Measurements from ENCODE around the gene CMIP.

CMIP gene

DNA sequence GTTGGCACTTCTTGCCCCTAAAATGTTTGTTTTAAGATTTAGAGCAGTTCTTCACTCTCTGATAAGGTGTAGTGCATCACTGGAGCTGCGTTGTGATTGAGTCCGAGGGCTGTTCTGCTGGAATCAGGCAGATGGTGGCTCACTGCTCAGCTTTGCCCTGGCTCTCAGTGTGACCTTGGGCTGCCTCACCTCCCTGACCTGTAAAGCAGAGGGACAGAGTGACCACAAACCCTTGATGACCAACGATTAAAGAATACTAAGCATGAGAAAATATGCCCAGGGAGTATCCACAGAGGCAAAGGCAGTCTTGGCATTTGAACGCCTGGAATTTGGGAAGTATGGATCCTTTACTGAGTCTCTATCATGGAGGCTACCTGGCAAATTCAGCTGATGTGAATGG, 18.1 kb downstream of the CMIP start:
- DNase-seq (ENCODE audit: low spot score), result no peak

DNA sequence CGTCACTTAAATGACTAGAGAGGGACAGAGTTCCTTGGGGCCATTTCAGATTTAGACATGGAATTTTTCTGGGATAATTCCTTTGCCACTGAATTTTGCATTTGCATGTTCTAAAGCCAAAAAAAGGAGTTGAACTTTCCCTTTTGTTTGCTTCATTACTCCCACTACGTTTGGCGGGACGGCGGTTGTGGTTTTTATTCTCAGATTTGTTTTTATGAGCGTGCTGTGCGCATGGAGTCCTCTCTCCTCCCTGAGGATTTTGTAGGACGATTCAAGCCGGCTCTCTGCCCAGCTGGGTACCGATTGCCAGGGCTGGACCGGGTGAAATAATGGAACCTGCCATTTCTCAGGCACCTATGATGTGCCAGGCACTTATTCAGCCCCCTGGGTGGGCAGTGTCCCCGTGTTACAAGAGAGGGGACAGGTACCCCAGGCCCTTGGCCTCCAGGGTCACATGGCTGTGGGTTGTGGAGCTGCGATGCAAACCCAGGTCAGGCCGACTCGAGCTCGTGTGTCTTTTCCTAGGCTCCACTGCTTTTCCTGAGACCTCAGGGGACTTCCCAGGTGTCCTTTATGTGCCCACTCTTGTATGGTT, 18.8 kb downstream of the CMIP start:
- DNase-seq (ENCODE audit: low spot score), result no peak

DNA sequence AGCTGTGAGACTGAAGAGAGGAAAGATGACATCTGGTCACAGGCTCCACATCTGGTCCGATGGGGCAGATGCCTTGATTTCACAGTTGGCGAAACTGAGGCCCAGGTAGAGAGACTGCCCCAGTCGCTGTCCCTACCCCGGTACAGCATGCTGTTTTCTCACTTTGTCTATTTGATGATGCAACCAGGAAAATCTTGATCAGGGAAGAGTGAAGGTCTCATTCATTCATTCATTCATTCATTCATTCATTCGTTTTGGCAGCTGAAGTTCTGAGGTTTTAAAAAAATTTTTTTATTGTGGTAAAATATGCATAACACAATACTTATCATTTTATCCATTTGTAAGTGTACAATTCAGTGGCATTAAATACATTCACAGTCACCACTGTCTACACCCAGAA, 19.7 kb downstream of the CMIP start:
- DNase-seq (ENCODE audit: low spot score), result no peak

DNA sequence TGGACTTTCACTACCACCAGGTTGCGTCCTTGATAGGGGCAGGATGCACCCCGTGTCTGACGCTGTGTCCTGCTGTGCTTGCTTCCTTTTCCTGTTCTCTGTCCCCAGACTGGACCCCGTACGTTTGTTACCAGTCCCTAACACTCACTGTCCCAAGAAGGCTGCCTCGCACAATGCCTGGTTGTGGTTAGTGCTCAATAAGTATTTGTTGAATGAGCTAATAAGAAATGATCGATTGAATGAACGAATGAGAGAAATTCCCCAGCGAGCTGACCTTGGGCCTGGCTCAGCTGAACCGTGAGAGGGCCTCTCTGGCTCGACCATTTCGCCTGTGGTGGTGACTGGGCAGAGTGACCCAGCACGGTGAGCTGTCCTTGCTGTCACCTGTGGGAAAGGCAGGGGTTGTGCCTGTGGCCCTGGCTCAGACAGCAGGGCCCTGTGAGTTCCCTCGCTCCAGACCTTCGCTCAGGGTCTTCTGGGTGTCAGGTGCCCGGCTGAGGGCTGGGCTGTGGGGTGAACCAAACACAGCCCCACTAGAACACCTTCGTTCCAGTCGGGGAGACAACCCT, 20.9 kb downstream of the CMIP start:
- no peak for DNase-seq (ENCODE audit: low spot score)

DNA sequence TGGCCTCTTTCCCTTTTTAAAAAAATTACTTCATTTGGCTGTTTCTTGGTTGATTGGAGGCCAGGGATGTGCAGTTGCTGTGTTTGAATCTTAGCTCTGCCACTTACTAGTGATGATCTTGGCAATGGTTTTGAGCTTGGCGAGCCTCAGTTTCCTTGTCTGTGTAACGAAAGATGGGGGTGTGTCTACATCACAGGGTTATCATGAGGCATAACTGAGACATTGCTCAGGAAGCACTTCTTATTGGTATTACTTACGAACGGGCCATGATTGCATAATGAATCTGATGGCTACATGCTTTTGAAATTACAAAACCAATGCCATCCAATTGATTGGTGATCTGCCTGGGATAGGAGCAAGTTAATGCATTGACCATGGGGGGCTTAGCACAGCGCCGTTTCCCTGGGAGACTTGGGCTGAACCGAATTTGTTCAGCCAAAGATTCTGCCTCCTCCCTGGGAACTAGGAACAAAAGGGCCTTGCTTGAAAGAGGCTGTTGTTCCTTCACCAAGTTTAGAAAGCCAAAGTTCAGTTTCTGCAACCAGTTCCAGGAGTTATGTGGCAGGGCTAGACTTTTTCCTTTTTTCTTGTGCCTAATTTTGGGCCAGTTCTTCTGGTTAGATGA, 21.9 kb downstream of the CMIP start:
- DNase-seq (ENCODE audit: low spot score), result no peak

DNA sequence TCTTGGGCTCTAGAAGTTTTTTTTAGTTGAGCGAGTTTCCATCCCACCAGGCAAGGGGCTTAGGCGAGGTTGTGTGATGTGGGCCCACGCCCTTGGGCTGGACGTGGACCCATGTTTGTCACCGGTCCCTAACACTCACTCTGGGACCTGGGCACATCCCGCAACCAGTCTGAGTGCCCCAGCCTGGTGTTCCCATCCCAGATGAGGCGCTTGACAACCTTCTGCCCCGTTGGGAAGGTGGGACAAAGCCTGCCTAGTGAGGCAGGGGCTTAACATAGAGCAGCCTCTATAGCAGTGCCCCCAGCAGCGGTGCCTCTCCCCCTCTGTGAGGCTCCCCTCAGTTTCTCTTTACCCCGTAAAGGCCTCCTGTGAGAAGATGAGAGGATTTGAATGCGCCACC, 22.5 kb downstream of the CMIP start:
- no peak for DNase-seq (ENCODE audit: low spot score)

DNA sequence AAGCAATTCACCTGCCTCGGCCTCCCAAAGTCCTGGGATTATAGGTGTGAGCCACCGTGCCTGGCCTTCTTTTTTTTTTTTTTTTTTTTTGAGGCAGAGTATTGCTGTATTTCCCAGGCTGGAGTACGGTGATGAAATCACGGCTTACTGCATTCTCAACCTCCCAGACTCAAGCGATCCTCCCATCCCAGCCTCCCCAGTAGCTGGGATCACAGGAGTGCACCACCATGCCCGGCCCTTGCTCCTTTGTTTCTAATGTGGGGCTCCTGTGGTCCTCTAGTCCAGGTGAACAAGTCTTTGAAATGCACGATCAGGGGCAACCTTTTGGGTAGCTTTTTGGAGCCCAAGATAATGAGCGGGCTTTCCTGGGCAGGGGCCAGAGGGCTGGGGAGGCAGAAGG, 23.2 kb downstream of the CMIP start:
- DNase-seq (ENCODE audit: low spot score), result no peak

DNA sequence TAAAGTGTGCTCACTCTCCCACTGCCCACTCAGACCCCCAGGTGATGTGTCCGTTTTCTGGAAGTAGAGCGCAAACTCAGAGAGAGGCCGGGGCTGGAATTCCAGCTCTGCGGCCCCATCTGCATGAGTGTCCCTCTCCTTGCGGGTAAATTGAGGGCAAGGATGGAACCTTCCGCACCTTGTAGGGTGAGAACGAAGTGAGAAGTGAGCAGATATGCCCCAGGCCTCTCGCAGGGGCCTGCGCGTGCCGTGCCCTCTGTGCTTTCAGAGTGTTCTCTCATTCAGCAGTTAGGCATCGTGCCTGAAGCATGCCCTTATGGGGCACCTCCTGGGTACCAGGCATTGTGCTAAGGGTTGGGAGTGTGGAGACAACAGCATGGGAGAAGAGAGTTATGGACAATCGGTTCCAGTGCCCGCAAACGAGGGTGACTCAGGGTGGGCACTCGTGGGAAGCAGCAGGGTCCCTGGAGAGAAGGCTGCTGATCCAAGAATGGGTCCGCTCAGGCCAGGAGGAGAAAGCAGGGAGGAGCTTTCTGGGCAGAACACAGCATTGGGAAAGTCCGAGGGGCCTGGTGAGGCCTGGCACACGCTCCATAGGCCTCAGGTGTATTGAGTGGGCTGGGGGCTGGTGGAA, 23.8 kb downstream of the CMIP start:
- no peak for DNase-seq (ENCODE audit: low spot score)

DNA sequence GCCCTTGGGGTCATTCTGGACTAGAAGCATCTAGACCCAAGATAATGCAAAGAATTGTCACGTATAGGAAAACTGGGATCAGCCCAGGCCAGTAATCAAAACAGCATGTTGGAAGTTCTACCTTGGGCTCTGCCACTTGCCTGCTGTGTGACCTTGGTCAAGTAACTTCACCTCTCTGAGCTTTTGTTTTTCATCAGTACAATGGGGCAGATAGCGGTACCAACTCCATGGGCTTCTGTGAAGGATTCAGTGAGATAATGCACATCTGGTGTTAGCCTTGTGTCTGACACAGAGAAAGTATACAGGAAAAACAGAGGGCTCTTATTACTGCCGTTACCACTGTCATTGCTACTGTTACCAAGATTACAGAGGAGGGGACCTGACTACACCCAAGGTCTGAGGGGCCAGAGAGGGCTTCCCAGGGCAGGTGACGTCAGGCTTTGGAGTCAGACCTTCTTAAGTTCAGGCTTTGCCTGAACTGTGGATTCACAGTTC, 24.6 kb downstream of the CMIP start:
- DNase-seq (ENCODE audit: low spot score), result no peak

DNA sequence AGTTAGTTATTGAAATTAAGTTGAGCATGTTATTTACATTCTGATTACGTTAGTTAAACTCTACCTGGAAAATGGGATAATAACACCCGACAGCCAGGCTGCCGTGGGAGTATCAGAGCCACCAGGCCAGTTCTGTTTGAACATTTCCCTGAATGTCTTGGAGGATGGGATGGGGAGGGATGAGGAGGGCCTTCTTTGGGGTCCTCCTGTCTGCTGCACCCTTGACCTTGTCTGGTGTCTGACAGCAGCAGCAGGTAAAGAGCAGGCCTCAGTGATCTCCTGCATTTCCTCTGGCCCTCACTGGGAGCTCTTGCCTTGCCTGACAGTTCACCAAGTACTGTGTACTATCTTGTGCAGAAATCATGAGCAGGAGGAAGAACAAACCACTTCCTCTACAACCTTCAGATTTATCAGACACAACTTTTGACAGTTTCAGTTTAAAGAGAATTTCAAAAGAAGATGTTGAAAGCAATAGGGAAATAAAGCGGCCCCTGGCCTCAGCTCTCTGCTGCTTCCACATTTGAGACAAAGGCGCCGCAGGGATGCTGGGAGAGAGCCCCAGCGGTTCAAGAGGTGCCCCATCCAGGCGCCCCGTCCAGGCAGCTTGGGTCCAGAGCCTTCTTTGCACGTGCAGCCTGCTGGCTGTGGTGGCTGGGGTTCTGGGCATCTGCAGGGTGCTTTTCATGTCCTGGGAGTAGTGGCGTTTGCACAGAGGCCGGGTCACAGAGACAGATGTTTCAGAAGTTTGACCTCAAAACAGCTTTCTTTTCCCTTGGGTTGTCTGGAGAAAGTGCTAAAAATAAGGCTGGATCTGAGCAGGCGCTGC, 25.3 kb downstream of the CMIP start:
- no peak for DNase-seq (ENCODE audit: low spot score)

DNA sequence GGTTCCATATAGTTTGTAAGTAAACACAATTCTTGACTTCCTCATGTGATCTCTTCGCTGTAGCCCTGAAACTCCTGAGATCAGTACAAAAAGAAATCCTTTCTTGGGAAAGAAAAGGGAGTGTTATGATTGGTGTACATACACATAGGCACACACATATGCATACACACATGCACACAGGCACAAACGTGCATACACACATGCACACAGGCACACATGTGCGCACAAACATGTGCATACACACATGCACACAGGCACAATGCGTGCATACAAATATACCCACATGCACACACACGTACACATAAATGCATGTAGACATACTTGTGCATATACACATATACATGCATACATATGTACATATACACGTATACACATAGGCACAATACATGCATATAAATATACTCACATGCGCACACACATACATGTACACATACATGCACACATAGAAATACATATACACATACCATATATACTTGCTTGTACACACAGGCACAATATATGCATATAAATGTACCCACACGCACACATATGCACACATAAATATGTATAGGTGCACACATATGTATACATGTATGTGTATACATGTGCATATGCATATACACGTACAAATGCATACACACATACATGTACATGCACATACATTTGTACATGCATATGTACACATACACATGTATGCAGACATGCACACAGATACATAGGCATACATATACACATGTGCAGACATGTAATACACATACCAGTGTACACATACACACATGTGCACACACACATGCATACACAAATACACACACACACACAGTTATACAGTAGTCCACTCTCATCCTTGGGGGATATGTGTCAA, 26.4 kb downstream of the CMIP start:
- DNase-seq (ENCODE audit: low spot score), result no peak

DNA sequence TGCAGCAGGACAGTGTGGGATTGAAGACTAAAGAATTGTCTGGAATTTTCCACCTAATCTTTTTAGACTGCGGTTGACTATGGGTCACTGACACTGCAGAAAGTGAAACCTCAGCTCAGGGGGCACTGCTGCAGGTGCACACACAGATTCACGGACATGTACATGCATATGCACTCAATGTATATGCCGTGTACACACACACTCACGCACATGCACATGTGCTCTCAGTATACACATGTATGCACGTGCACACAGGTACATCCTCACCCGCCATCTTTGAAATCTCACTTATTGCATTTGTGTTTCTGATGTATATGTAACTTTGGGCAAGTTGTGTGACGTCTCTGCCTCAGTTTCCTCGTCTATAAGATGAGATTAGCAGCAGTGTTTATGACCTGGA, 27.3 kb downstream of the CMIP start:
- no peak for DNase-seq (ENCODE audit: low spot score)

DNA sequence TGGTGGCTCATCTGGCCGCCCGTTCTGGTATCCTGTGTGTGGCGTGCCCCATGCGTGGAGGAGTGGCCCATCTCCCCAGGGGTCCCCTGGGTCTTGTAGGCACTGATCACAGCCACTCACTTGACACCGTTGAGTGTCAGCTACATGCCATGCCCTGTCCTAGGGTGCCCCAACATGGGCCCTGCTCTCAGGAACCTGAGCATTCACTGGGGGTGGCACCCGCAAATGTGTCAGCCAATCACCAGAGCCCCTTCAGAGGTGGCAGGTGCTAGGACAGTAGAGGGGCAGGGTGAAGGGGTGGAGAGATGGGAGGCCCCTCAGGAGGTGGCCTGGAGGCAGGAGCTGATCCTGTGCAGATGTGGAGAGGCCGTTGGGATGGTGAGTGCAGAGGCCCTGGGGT, 27.8 kb downstream of the CMIP start:
- DNase-seq (ENCODE audit: low spot score), result no peak

DNA sequence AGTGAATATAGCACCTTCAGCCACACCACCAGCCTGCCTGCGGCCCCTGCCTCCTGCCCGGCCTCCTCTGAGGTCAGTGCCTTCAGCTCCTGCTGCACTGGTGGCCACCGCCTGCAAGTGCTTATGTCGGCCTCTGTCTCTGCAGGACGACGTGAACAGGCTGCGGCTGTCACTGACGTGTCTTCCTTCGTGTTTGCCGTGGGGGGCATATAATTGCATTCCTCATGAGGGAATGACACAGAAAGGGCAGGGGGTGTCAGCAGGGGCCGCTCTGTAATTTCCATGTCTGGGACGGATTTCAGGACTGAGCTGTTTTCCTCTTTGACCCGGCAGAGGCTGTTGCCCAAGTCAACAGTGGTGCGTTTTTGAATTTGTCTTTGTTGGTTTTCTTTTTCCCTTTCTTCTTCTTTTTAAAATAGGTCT, 28.5 kb downstream of the CMIP start:
- DNase-seq (ENCODE audit: low spot score), result no peak

DNA sequence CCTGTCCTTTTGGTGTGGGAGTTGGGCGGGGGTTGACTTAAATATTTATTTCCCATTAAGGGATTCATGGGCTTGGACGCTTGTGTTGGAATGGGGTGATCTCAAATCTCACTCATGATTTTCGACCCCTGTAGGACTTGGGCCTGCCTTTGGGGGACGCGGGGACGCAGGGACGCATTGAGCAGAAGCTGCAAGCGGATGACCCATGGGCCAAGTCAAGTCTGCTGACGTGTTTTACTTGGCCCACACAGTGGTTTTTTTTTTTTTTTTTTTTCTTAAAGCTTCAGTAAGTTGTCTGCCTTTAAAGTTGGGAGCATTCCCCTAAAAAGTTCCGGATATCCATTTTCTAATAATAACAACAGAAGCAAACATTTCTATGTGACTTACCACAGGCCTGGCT, 28.9 kb downstream of the CMIP start:
- DNase-seq (ENCODE audit: low spot score), result no peak

DNA sequence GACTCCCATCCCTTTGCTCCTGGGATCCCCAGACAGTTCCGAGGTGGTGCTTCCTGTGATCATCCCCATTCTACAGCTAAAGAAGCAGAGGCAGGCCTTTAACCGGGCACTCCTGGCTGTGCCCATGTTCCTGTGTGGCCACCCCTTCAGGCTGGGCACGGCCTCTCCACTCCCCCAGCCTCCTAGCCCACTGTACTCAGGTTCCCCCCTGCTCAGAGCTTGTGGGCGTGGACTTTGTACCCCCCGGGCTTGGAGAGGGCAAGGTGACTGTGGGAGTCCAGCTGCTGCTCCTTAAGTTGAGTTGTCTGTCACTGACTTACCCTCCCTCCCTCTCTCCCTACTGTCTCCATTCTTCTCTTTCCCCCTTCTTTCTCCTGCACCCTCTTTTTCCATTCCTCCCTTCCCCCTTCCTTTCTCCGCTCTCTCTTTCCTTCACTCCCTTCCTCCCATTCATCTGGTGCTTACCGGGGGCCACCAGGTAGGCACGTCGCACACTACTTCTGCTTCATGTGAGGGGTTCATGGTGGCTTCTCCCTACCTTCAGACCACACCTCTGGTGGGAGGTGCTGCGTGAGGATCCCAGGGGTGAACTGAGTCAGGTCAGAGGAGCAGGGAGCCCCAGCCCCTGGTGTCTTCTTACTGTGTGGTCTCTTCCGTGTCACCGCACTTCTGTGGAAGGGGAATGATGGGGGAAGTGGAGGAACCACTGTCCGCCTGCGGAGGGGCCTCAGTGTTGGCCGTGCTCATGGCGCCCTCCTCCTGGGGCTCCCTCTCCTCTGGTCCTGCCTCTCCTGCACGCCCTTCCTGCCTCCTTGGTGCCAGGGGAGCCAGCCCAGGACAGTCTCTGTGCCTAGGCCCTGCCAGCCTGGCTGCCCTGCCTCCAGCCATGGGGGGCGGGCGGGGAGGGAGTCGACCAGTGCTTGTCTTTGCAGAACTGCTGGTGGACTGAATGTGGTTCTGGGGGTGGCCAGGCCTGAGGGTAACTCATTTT, 29.7 kb downstream of the CMIP start:
- no peak for DNase-seq (ENCODE audit: low spot score)

DNA sequence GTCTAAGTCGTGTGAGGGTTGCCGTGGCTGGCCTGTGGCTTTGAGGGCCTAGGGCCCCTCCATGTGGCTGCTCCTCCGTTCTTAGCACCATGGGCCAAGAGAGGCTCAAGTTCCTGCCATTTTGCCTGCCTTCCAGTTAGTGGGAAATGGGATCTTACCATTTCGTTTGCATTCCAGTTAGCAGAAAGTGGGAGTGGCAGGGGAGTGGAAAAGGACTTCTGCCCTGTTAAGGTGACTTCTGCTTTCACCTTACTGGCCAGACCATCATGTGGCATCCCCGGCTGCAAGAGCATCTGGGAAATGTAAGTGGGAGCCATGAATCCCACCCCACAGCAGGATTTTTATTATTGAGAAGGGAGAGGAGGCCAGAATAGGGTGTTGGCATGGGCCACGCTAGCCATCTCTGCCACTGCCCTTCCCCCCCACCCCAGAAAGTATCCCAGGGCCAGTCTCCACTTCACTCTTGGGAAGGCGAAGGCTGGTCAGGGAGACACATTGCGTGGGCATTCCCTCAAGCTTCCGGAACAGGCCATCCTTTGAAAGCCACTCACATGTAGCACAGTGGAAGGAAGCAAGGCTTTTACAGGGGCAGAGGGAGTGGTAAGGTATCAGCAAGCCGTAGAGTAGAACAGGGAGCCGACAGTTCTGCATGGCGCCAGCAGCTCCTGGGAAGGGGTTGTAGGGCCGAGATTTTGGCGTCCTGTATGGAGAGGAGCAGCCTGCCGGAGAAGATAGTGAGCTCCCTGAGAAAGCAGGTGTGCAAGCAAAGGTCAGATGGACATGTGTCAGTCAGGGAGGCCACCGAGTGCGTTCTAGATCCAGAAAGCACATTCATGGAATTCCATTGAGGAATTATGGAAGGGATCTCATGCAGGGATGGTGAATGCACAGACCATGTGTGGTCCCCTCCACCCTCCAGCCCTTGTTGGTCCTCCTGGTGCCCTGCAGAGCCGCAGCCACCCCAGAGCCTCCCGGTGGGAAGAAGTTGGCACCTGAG, 33.4 kb downstream of the CMIP start:
- no peak for DNase-seq (ENCODE audit: low spot score)

DNA sequence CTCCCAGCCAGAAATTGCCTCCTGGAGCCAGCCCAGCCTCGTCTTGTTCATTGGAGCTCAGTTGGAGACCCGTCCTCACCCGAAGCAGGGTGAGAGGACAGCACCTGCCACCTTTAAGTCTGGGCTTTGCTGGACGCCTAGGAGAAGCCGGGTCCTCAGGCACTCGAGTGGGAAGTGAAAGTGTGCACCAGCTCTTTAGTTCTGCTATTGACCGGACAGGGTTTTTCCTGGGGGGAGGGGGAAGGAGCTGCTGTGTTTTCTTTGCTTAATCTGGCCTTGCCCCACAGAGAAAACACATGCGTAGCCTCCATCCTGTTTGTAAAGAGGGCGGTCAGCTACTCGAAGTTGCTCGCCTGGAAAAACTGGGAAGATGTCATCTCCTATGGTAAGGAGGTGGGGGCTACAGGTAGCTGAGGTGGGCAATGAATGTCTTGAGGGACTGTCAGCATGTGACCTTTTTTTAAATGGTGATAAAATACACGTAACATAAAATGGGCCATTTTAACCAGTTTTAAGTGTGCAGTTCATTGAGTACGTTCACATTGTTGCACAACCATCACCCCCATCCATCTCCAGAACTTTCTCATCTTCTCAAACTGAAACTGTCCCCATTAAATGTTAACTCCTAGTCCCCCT, 34.4 kb downstream of the CMIP start:
- no peak for DNase-seq (ENCODE audit: low spot score)

Measured in D341Med (cell line).